ENCODE results near the gene GXYLT1. TPM values are rescaled to one million over a fixed set of nuclear protein-coding genes. Genes with fewer than 3 reads are reported as not detected.

GXYLT1 gene
- total and polyA plus RNA-seq, 9 of the 15 experiments (the other 6 are each of a cell fraction or from before 2014, with no cell fraction given) = 1.4 to 9.3 (median 5.5) TPM

DNA sequence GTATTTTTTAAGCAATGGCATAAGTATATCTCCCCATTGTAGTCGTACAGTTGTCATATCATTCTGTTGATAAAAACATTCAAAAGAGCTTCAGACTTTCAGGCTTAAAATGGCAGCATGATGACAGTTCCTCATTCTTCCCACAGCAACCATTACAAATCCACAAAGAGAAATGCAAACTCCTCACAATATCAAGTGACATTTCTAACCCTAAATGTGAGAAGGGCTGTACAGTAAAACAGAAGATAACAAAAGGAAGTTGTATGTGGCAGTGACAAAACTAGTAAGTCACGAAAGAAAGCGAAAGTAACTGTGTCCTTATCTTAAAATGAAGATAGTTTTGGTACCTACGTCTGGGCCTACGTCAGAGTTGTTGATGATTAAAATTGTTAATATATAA, 46.7 kb downstream of the GXYLT1 start (continued):
- TF ChIP-seq, protein P1, sequence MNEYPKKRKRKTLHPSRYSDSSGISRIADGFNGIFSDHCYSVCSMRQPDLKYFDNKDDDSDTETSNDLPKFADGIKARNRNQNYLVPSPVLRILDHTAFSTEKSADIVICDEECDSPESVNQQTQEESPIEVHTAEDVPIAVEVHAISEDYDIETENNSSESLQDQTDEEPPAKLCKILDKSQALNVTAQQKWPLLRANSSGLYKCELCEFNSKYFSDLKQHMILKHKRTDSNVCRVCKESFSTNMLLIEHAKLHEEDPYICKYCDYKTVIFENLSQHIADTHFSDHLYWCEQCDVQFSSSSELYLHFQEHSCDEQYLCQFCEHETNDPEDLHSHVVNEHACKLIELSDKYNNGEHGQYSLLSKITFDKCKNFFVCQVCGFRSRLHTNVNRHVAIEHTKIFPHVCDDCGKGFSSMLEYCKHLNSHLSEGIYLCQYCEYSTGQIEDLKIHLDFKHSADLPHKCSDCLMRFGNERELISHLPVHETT (CRISPR knock-in tag; conservative IDR thresholded peaks at IDR 0.05 in 1 of 2, IDR thresholded peaks at IDR 0.05 in 1 of 2) = peak in 1 of 2 experiments; percentile 32; a peak in 1 of 4 replicates
- no peak for TF ChIP-seq MED1 (CRISPR knock-in tag; IDR thresholded peaks at IDR 0.05; ENCODE audit: borderline replicate concordance)
- TF ChIP-seq, protein P2, sequence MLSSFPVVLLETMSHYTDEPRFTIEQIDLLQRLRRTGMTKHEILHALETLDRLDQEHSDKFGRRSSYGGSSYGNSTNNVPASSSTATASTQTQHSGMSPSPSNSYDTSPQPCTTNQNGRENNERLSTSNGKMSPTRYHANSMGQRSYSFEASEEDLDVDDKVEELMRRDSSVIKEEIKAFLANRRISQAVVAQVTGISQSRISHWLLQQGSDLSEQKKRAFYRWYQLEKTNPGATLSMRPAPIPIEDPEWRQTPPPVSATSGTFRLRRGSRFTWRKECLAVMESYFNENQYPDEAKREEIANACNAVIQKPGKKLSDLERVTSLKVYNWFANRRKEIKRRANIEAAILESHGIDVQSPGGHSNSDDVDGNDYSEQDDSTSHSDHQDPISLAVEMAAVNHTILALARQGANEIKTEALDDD (IDR thresholded peaks at IDR 0.05) = no peak
- TF ChIP-seq EP400 (IDR thresholded peaks at IDR 0.05) = peak; percentile 42
- peak; percentile 19; the same call in 1 of the 2 replicates for TF ChIP-seq FOXM1 (IDR thresholded peaks at IDR 0.05; ENCODE audit: low read depth)
- no peak for TF ChIP-seq FOXM1 (CRISPR knock-in tag; IDR thresholded peaks at IDR 0.05; ENCODE audit: low read depth)
- peak; percentile 67; the same call in 1 of the 2 replicates for TF ChIP-seq KAT8 (IDR thresholded peaks at IDR 0.05; ENCODE audit: low read depth)
- peak; percentile 49; the same call in 1 of the 2 replicates for TF ChIP-seq ETV1 (tag; conservative IDR thresholded peaks at IDR 0.05; ENCODE audit: low read depth)
- TF ChIP-seq, protein P3, sequence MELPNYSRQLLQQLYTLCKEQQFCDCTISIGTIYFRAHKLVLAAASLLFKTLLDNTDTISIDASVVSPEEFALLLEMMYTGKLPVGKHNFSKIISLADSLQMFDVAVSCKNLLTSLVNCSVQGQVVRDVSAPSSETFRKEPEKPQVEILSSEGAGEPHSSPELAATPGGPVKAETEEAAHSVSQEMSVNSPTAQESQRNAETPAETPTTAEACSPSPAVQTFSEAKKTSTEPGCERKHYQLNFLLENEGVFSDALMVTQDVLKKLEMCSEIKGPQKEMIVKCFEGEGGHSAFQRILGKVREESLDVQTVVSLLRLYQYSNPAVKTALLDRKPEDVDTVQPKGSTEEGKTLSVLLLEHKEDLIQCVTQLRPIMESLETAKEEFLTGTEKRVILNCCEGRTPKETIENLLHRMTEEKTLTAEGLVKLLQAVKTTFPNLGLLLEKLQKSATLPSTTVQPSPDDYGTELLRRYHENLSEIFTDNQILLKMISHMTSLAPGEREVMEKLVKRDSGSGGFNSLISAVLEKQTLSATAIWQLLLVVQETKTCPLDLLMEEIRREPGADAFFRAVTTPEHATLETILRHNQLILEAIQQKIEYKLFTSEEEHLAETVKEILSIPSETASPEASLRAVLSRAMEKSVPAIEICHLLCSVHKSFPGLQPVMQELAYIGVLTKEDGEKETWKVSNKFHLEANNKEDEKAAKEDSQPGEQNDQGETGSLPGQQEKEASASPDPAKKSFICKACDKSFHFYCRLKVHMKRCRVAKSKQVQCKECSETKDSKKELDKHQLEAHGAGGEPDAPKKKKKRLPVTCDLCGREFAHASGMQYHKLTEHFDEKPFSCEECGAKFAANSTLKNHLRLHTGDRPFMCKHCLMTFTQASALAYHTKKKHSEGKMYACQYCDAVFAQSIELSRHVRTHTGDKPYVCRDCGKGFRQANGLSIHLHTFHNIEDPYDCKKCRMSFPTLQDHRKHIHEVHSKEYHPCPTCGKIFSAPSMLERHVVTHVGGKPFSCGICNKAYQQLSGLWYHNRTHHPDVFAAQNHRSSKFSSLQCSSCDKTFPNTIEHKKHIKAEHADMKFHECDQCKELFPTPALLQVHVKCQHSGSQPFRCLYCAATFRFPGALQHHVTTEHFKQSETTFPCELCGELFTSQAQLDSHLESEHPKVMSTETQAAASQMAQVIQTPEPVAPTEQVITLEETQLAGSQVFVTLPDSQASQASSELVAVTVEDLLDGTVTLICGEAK (IDR thresholded peaks at IDR 0.05) = 0 out of 2 replicates have a peak, but pooled peaks have one; percentile 44
- TF ChIP-seq, protein P3 (CRISPR knock-in tag; IDR thresholded peaks at IDR 0.05) = no peak
